HG03175 (cell line): ENCODE results near the gene THOP1.

ENCODE experiments used
- ATAC-seq: cut with Tn5 transposase; IDR thresholded peaks from one replicate; pipeline ENCODE4 v1.9.1; 2021; ENCODE audit warnings: mild to moderate bottlenecking, moderate library complexity; ENCODE audit not compliant: unreplicated experiment

THOP1 gene

GRCh38 chr19:2785244-2785997, at the start of gene THOP1:
THOP1 (plus strand) TSS chr19:2785503; CDS start chr19:2785663, 160 bp downstream.
- ATAC-seq = peak; percentile 63

GRCh38 chr19:2736550-2737190, 48.6 kb upstream of the THOP1 start:
- no peak for ATAC-seq

- peak; percentile 94 for ATAC-seq
These were observed 45.5 kb upstream of the THOP1 start, which contains the start of gene SLC39A3 for GRCh38 chr19:2739602-2740313. SLC39A3 (minus strand) TSS chr19:2740017; CDS start chr19:2737257, 2,760 bp downstream.

GRCh38 chr19:2740314-2740656, 45.0 kb upstream of the THOP1 start:
- no peak for ATAC-seq

- no peak for ATAC-seq
These were observed 42.2 kb upstream of the THOP1 start for GRCh38 chr19:2743099-2743498.

GRCh38 chr19:2744113-2744512, 41.2 kb upstream of the THOP1 start:
- ATAC-seq = no peak

- ATAC-seq = no peak
These were observed 38.0 kb upstream of the THOP1 start for GRCh38 chr19:2747349-2747748.

- ATAC-seq = no peak
These were observed 34.4 kb upstream of the THOP1 start for GRCh38 chr19:2750808-2751437.

- no peak for ATAC-seq
These were observed 33.9 kb upstream of the THOP1 start for GRCh38 chr19:2751438-2751830.

GRCh38 chr19:2754659-2755447, 30.4 kb upstream of the THOP1 start:
- no peak for ATAC-seq

GRCh38 chr19:2755448-2755705, 29.9 kb upstream of the THOP1 start:
- ATAC-seq = no peak

GRCh38 chr19:2755811-2756210, 29.5 kb upstream of the THOP1 start:
- ATAC-seq = no peak

- ATAC-seq = no peak
These were observed 28.8 kb upstream of the THOP1 start for GRCh38 chr19:2756477-2756876.

GRCh38 chr19:2756921-2757881, 28.1 kb upstream of the THOP1 start:
- ATAC-seq = no peak

GRCh38 chr19:2758601-2759313, 26.5 kb upstream of the THOP1 start:
- ATAC-seq = no peak

- ATAC-seq = no peak
These were observed 25.9 kb upstream of the THOP1 start for GRCh38 chr19:2759362-2759761.

GRCh38 chr19:2759965-2760364, 25.3 kb upstream of the THOP1 start:
- ATAC-seq = no peak

- no peak for ATAC-seq
These were observed 24.0 kb upstream of the THOP1 start for GRCh38 chr19:2761309-2761677.
